ENCODE results near the gene ATRN.

- TF ChIP-seq CTCF (IDR thresholded peaks at IDR 0.05; ENCODE audit: poor library complexity) = no peak
- no peak for TF ChIP-seq EZH2 (IDR thresholded peaks at IDR 0.05; ENCODE audit: borderline replicate concordance)
- no peak for TF ChIP-seq EZH2phosphoT487 (IDR thresholded peaks at IDR 0.05; ENCODE audit: low read depth, severe bottlenecking, unreplicated experiment)
Measured at GRCh38 chr20:3433744-3434143, 37.1 kb upstream of the ATRN start.

Measured in hepatocyte (in vitro differentiated cells).